Retinal pigment epithelial cell (primary cell): ENCODE measurements around the gene ABAT.

Source experiments
- DNase-seq: peaks from one replicate; pipeline ENCODE4 v3.0.0-alpha.2; 2010; ENCODE audit warnings: low read depth
- H3K4me3 ChIP-seq: 2 replicates; pipeline ENCODE4 v1.5.1; 2011; ENCODE audit warnings: mild to moderate bottlenecking, low read length, control low read depth, moderate library complexity
- CTCF ChIP-seq: conservative IDR thresholded peaks from 2 replicates; pipeline ENCODE4 v1.5.1; 2011; ENCODE audit warnings: low read depth, low read length, control low read depth, inconsistent platforms

ABAT gene

GRCh38 chr16:8767176-8767575 is 92.8 kb downstream of the ABAT start:
- no peak for DNase-seq
- no peak overlapping the region for H3K4me3 ChIP-seq
- no peak for TF ChIP-seq CTCF

GRCh38 chr16:8768283-8768682 is 93.9 kb downstream of the ABAT start:
- no peak overlapping the region for H3K4me3 ChIP-seq
- no peak for TF ChIP-seq CTCF

GRCh38 chr16:8768692-8769091 is 94.3 kb downstream of the ABAT start:
- no peak for DNase-seq
- H3K4me3 ChIP-seq, result no peak overlapping the region
- no peak for TF ChIP-seq CTCF

More at GRCh38 chr16:8768283-8768682, 93.9 kb downstream of the ABAT start:
- DNase-seq, result no peak

GRCh38 chr16:8773537-8773936 is 99.1 kb downstream of the ABAT start:
- DNase-seq, result no peak
- no peak overlapping the region for H3K4me3 ChIP-seq
- no peak for TF ChIP-seq CTCF

- H3K4me3 ChIP-seq, result no peak overlapping the region
- no peak for TF ChIP-seq CTCF
- DNase-seq, result no peak
Observed at GRCh38 chr16:8774208-8774607, 99.8 kb downstream of the ABAT start.

- no peak for DNase-seq
- no peak for TF ChIP-seq CTCF
- H3K4me3 ChIP-seq, result no peak overlapping the region
Observed at GRCh38 chr16:8775359-8775758, 100.9 kb downstream of the ABAT start.

GRCh38 chr16:8776129-8776584 is 101.7 kb downstream of the ABAT start:
- no peak for DNase-seq
- H3K4me3 ChIP-seq, result no peak overlapping the region
- TF ChIP-seq CTCF, result no peak
